HepG2 (cell line): ENCODE data around the gene OLFM1. TPM values are rescaled to one million over a fixed set of nuclear protein-coding genes. Genes with fewer than 3 reads are reported as not detected.

Experiments used
- BCLAF1 ChIP-seq: fragments of 450-650 bp; IDR thresholded peaks from 2 replicates; pipeline ENCODE4 v1.6.1; 2017; ENCODE audit warnings: mild to moderate bottlenecking
- HDAC6 ChIP-seq: fragments of 200-600 bp; sonication (generic); IDR thresholded peaks from 2 replicates; pipeline ENCODE4 v1.7.0; 2017; ENCODE audit warnings: mild to moderate bottlenecking, antibody characterized with exemption, low read length, low read depth
- PRDM4 ChIP-seq: sonication (generic); formaldehyde crosslinking; IDR thresholded peaks from 2 replicates; pipeline ENCODE4 v1.9.0; 2021; ENCODE audit warnings: missing genetic modification reagents, borderline replicate concordance
- REPIN1 ChIP-seq: sonication (generic); formaldehyde crosslinking; IDR thresholded peaks from 2 replicates; pipeline ENCODE4 v1.8.0; 2022; ENCODE audit warnings: missing genetic modification reagents, low read depth, mild to moderate bottlenecking, borderline replicate concordance
- SETDB1 ChIP-seq: sonication (generic); formaldehyde crosslinking; IDR thresholded peaks from 2 replicates; pipeline ENCODE4 v1.5.1; 2020; ENCODE audit warnings: missing genetic modification reagents, mild to moderate bottlenecking, borderline replicate concordance
- ZNF792 ChIP-seq: IDR thresholded peaks from 2 replicates; pipeline ENCODE4 v1.6.1; 2016
- polyA plus RNA-seq, 8 experiments: library from polyadenylated mRNA; depleted of rRNA in 3 of 8; stranded (reverse) in 7 of 8; unstranded in 1 of 8; fragments of >200 nt; fragmentation: Illumina TruSeq in 4 of 8; extraction: Trizol in 4 of 8; gene quantifications; 2 replicates each; pipeline versions ENCODE4 v1.2.1 to v1.2.3, GENCODE V29; 2011 to 2016; ENCODE audit warnings: low read depth in 4 of 8, missing spikeins in 1 of 8, mixed read lengths in 1 of 8; ENCODE audit not compliant: insufficient read depth in 1 of 8
- total RNA-seq, 5 experiments: library from RNA; depleted of rRNA; stranded (reverse); fragments of >200 nt; fragmentation: Illumina TruSeq; extraction: Trizol; gene quantifications; 2 replicates each; pipeline ENCODE4 v1.2.3, GENCODE V29; 2016; ENCODE audit warnings: low read depth in 1 of 5
- TF ChIP-seq, protein P1 (sequence below): sonication (generic); formaldehyde crosslinking; IDR thresholded peaks from 2 replicates; pipeline ENCODE4 v1.4.0; 2020; ENCODE audit warnings: missing genetic modification reagents
- TF ChIP-seq, protein P2 (sequence below): sonication (generic); formaldehyde crosslinking; IDR thresholded peaks from 2 replicates; pipeline ENCODE4 v1.8.0; 2022; ENCODE audit warnings: missing genetic modification reagents, mild to moderate bottlenecking, borderline replicate concordance

The OLFM1 gene
- total and polyA plus RNA-seq, 2 of the 13 experiments (the other 11 are each of a cell fraction or from before 2014, with no cell fraction given) = not detected

GRCh38 chr9:135156525-135157510 lies 69.3 kb downstream of the OLFM1 start (continued):
- TF ChIP-seq BCLAF1 (no peak), ZNF792 (CRISPR knock-in tag) (peak; percentile 54; the same call in 1 of the 2 replicates), REPIN1 (no peak), SETDB1 (no peak), HDAC6 (no peak), PRDM4 (CRISPR knock-in tag) (0 out of 2 replicates have a peak, but pooled peaks have one; percentile 64)
- TF ChIP-seq, protein P1, sequence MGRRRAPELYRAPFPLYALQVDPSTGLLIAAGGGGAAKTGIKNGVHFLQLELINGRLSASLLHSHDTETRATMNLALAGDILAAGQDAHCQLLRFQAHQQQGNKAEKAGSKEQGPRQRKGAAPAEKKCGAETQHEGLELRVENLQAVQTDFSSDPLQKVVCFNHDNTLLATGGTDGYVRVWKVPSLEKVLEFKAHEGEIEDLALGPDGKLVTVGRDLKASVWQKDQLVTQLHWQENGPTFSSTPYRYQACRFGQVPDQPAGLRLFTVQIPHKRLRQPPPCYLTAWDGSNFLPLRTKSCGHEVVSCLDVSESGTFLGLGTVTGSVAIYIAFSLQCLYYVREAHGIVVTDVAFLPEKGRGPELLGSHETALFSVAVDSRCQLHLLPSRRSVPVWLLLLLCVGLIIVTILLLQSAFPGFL (CRISPR knock-in tag) = no peak
- TF ChIP-seq, protein P2, sequence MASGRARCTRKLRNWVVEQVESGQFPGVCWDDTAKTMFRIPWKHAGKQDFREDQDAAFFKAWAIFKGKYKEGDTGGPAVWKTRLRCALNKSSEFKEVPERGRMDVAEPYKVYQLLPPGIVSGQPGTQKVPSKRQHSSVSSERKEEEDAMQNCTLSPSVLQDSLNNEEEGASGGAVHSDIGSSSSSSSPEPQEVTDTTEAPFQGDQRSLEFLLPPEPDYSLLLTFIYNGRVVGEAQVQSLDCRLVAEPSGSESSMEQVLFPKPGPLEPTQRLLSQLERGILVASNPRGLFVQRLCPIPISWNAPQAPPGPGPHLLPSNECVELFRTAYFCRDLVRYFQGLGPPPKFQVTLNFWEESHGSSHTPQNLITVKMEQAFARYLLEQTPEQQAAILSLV (CRISPR knock-in tag) = no peak
- TF ChIP-seq, all 625 proteins: peak for 57
